Ovary (tissue), 9 donors: ENCODE measurements around the gene NFATC2IP. TPM values are rescaled to one million over a fixed set of nuclear protein-coding genes. Genes with fewer than 3 reads are reported as not detected.
A peak's percentile ranks its signal among the peaks of the same experiment; 100 is the strongest.
"Not testable (repeated sequence)": the region's sequence is repeated elsewhere in the genome, so short reads cannot be mapped to it uniquely, and the experiment has no call there.

ENCODE experiments used
- DNase-seq, 5 donors: peaks; one replicate each; pipeline ENCODE4 v3.0.0-alpha.2; 2019 to 2020
- H3K27ac ChIP-seq, 2 donors: fragments of 200-600 bp; one replicate each; pipeline versions ENCODE4 v1.5.1 to v1.8.0; 2019 to 2022
- H3K27me3 ChIP-seq: fragments of 200-600 bp; one replicate; pipeline ENCODE4 v1.8.0; 2022
- H3K36me3 ChIP-seq: fragments of 200-600 bp; sonication (generic); one replicate; pipeline ENCODE4 v1.5.1; 2019
- H3K4me1 ChIP-seq: one replicate; pipeline ENCODE4 v1.8.1; 2013; ENCODE audit warnings: mild to moderate bottlenecking, moderate library complexity; ENCODE audit not compliant: insufficient read depth
- H3K4me3 ChIP-seq: fragments of 200-600 bp; sonication (generic); one replicate; pipeline ENCODE4 v1.5.1; 2017
- H3K9me3 ChIP-seq, 2 donors: fragments of 200-600 bp in 1 of 2; sonication (generic) in 1 of 2; one replicate each; pipeline versions ENCODE4 v1.5.1 to v1.8.1; 2013 to 2019; ENCODE audit warnings: mild to moderate bottlenecking in 1 of 2, moderate library complexity in 1 of 2
- EP300 ChIP-seq: sonication (generic); formaldehyde crosslinking; IDR thresholded peaks from one replicate; pipeline ENCODE4 v1.6.1; 2017; ENCODE audit warnings: antibody characterized with exemption
- POLR2A ChIP-seq: fragments of 450-650 bp; IDR thresholded peaks from one replicate; pipeline ENCODE4 v1.6.1; 2017; ENCODE audit warnings: antibody characterized with exemption, mild to moderate bottlenecking, moderate library complexity
- WGBS, 3 donors: extraction: QIAGEN DNeasy Blood & Tissue Kit in 1 of 3; methylation state at CpG; one replicate each; pipeline versions ENCODE4 v1.1.5 to v1.1.7; 2013 to 2017; 5-methylcytosine and 5-hydroxymethylcytosine counted together
- intact Hi-C, 4 donors: fragments of 100-400 bp; cut with DNase I; formaldehyde crosslinking; loops; one replicate each; pipeline versions ENCODE4 v1.11.0 to v1.15.1; 2022 to 2023
- polyA plus RNA-seq, 2 donors: library from polyadenylated mRNA; stranded (reverse); fragments of 200-250 nt in 1 of 2; fragments of 350-450 nt in 1 of 2; fragmentation: Illumina TruSeq in 1 of 2; extraction: RNeasy Lipid Tissue Mini Kit (QIAGEN cat#74804) in 1 of 2; gene quantifications; one replicate each; pipeline ENCODE4 v1.2.3, GENCODE V29; 2013 to 2014
- total RNA-seq, 7 donors: library from RNA; depleted of rRNA in 2 of 7; stranded (reverse); fragments of >200 nt in 2 of 7; fragmentation: NEBNext Ultra II Directional in 3 of 7; extraction: Animal tissue kit (Norgen Biotek cat#: 25700) in 3 of 7; gene quantifications; one replicate each; pipeline versions ENCODE4 v1.1.0 to v1.2.4, GENCODE V29; 2016 to 2023
- TF ChIP-seq, protein P1 (sequence below), 3 donors: fragments of 450-650 bp in 2 of 3; fragments of 200-600 bp in 1 of 3; IDR thresholded peaks; one replicate each; pipeline versions ENCODE4 v1.5.1 to v1.8.0; 2016 to 2022; ENCODE audit warnings: antibody characterized with exemption in 3 of 3, mild to moderate bottlenecking in 1 of 3
- donor health status: DM: no; HTN: no; CAD: no; lungs with moderate emphysema.
- donor health status: DM: no; HTN: no; CAD: no.
- donor health status: Bipolar disorder and iron deficiency.
- donor health status: DM: yes; HTN: yes; CAD: no.
- donor health status: DM: no; HTN: no; CAD: no.
- donor health status: DM: yes; HTN: yes; CAD: no.

NFATC2IP gene
- total and polyA plus RNA-seq, 9 donors = 17.9 to 31.5 (median 23.3) TPM

DNA sequence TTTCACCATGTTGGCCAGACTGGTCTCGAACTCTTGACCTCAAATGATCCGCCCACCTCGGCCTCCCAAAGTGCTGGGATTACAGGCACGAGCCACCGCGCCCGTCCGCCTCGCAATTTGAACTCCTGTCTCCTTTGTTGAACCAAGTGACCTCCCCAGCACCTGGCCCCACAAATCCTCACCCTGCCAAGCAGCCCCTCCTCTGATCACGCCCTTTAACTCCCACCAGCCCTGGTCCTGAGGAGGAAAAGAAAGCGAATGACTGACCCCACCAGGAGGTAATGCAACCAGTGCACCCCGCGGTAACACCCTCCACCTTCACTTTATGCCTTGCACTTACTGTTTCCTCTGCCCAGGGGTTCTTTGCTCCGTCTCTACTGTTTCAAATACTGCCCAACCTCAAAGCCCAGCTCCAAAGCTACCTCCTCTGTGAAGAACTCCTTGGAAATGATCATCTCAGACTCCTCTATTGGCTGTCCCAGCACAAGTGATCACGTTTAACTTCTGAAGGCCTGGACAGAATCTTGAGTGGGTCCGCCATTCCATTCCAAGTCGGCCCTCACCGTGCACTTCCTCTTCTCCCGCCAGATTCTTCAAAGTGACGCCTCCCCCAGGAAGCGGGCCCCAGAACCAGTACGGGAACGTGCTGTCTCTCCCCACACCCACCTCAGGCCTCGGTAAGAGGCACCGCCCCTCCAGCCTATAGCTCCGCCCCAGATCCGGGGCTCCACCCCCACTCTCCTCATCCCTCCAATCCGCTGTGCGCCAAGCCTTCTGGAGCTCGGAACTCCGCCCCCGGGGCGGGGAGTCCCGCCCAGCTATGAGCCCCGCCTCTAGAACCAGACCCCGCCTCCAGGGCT lies 14.6 kb upstream of the NFATC2IP start:
- Histone ChIP-seq H3K27ac (no peak overlapping the region), H3K4me3 (no peak overlapping the region), H3K4me1 (peaks cover 5% of the 10 kb centered on the region), H3K9me3 (no peaks in the 10 kb centered on the region), H3K36me3 (no peaks in the 10 kb centered on the region), H3K27me3 (no peaks in the 10 kb centered on the region)
- DNase-seq = peak; percentile 76 to 87 (median 82)
- 16 to 24% (median 23%) methylated on average over 36 of the region's 36 CpGs for whole genome bisulfite sequencing, 3 donors
- no peak for TF ChIP-seq EP300
- TF ChIP-seq POLR2A = no peak
- TF ChIP-seq, protein P1, sequence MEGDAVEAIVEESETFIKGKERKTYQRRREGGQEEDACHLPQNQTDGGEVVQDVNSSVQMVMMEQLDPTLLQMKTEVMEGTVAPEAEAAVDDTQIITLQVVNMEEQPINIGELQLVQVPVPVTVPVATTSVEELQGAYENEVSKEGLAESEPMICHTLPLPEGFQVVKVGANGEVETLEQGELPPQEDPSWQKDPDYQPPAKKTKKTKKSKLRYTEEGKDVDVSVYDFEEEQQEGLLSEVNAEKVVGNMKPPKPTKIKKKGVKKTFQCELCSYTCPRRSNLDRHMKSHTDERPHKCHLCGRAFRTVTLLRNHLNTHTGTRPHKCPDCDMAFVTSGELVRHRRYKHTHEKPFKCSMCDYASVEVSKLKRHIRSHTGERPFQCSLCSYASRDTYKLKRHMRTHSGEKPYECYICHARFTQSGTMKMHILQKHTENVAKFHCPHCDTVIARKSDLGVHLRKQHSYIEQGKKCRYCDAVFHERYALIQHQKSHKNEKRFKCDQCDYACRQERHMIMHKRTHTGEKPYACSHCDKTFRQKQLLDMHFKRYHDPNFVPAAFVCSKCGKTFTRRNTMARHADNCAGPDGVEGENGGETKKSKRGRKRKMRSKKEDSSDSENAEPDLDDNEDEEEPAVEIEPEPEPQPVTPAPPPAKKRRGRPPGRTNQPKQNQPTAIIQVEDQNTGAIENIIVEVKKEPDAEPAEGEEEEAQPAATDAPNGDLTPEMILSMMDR (IDR thresholded peaks at IDR 0.05) = no peak
- intact Hi-C loops = loop anchor here in 2 of 4 donors (5.0 to 10.0 kb wide), 2 partner anchors 111 to 124 kb away; partner anchors contain the start of gene ATXN2L (in 1 of the 2)

DNA sequence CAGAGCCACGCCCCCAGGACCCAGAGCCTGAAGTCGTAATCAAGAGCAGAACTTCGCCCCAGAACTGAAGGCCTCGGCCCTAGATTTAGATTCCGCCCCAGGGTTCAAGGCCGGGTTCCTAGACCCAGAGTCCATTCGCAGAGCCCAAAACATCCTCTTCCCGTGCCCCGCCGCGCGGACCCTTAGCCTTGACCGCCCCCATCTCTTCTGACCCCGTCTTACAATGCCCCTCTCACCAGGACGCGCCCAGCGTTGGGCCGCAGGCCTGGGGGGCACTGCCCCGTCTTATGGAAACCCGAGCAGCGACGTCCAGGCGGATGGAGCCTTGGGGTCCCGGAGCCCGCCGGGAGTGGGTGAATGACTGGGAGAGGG lies 14.0 kb upstream of the NFATC2IP start:
- DNase-seq = no peak
- no peaks in the 10 kb centered on the region for H3K27me3 ChIP-seq
- TF ChIP-seq, protein P1 (IDR thresholded peaks at IDR 0.05) = no peak
- 66 to 69% (median 68%) methylated on average over 26 of the region's 26 CpGs for WGBS, 3 donors
- H3K4me1 ChIP-seq = peaks cover 5% of the 10 kb centered on the region
- H3K4me3 ChIP-seq = no peak overlapping the region
- intact Hi-C loops = loop anchor here in 2 of 4 donors (5.0 to 10.0 kb wide), 2 partner anchors 112 to 124 kb away; partner anchors contain the start of gene ATXN2L (in 1 of the 2)
- H3K36me3 ChIP-seq = no peaks in the 10 kb centered on the region
- no peaks in the 10 kb centered on the region for H3K9me3 ChIP-seq
- no peak overlapping the region for H3K27ac ChIP-seq

DNA sequence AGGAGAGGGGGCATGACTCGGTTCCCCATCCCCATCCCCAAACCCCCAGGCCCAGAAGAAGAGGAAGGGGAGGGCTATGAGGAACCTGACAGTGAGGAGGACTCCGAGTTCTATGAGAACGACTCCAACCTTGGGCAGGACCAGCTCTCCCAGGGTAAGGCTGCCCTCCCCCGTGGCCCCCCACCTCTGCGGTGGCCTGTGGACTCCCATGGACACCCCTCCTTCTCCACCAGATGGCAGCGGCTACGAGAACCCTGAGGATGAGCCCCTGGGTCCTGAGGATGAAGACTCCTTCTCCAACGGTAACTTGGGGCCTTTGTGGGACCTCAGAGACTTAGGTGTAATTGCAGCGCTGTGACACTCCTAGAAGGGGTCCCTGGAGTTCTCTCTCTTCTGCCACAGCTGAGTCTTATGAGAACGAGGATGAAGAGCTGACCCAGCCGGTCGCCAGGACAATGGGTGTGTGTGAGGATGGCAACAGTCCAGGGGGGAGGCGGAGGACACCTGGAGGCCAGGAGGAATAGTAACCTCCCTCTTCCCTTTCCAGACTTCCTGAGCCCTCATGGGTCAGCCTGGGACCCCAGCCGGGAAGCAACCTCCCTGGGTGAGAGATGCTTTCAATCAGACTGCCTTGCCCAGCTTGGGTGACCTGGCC lies 13.4 kb upstream of the NFATC2IP start:
- Histone ChIP-seq H3K4me1 (peaks cover 5% of the 10 kb centered on the region), H3K27ac (no peak overlapping the region), H3K4me3 (no peak overlapping the region), H3K27me3 (no peaks in the 10 kb centered on the region), H3K36me3 (no peaks in the 10 kb centered on the region), H3K9me3 (no peaks in the 10 kb centered on the region)
- intact Hi-C loops = loop anchor here in 2 of 4 donors (5.0 to 10.0 kb wide), 2 partner anchors 113 to 125 kb away; partner anchors contain the start of gene ATXN2L (in 1 of the 2)
- 72 to 76% (median 74%) methylated on average over 14 of the region's 14 CpGs for WGBS, 3 donors
- TF ChIP-seq POLR2A = no peak
- TF ChIP-seq, protein P1 (IDR thresholded peaks at IDR 0.05) = no peak
- TF ChIP-seq EP300 = no peak
- DNase-seq = no peak

DNA sequence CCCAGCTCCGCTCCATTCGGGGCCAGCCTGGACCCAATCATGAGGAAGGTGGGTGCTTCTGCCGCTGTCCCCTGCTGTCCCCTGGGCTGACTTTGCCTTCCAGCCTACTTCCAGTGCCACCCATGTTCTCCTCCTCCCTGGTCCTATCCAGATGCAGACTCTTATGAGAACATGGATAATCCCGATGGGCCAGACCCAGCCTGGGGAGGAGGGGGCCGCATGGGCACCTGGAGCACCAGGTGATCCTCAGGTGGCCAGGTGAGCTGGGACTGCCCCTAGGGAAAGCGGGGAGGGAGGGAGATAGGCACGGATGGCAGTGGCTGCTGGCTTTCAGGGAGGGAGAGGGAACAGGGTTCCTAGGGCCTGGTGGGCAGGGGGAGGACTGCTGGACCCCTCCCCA lies 12.0 kb upstream of the NFATC2IP start:
- H3K4me1 ChIP-seq = peaks cover 5% of the 10 kb centered on the region
- TF ChIP-seq EP300 (no peak), POLR2A (no peak)
- TF ChIP-seq, protein P1 (IDR thresholded peaks at IDR 0.05) = no peak
- no peak overlapping the region for H3K4me3 ChIP-seq
- H3K9me3 ChIP-seq = no peaks in the 10 kb centered on the region
- no peak for DNase-seq
- H3K27me3 ChIP-seq = no peaks in the 10 kb centered on the region
- intact Hi-C loops = loop anchor here in 2 of 4 donors (5.0 to 10.0 kb wide), 2 partner anchors 114 to 126 kb away; partner anchors contain the start of gene ATXN2L (in 1 of the 2)
- H3K36me3 ChIP-seq = no peaks in the 10 kb centered on the region
- 75 to 84% (median 77%) methylated on average over 7 of the region's 7 CpGs for WGBS, 3 donors
- H3K27ac ChIP-seq = no peak overlapping the region

DNA sequence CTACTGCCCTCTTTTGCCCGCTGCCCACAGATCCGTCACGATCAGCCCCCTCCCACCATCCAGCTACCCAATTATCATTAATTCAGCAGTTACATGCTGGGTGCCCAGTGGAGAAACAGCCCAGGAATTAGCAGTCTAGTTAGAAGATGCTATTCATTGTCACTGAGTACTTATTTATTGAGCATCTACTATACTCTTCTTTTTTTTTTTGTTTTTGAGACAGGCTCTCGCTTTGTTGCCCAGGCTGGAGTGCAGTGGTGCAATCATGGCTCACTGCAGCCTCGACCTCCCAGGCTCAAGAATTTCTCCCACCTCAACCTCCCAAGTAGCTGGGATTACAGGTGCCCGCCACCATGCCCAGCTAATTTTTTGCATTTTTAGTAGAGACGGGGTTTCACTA lies 10.9 kb upstream of the NFATC2IP start:
- WGBS, 3 donors = 83 to 89% (median 85%) methylated on average over 7 of the region's 7 CpGs

More for the DNA sequence above, 10.9 kb upstream of the NFATC2IP start:
- intact Hi-C loops = loop anchor here in 3 of 4 donors (5.0 to 10.0 kb wide), 3 partner anchors 115 to 128 kb away; partner anchors contain the start of gene ATXN2L (in 1 of the 3)
- H3K27me3 ChIP-seq, H3K27ac ChIP-seq, H3K36me3 ChIP-seq, DNase-seq, H3K4me3 ChIP-seq, H3K9me3 ChIP-seq, H3K4me1 ChIP-seq: not testable (repeated sequence)
